ENCODE measurements around the gene ZNF609.

The ZNF609 gene

GRCh38 chr15:64443747-64444621 lies 16.4 kb upstream of the ZNF609 start:
- TF ChIP-seq GATA2 (IDR thresholded peaks at IDR 0.05; ENCODE audit: low read depth, low read length): no peak
- TF ChIP-seq GATA3 (IDR thresholded peaks at IDR 0.05; ENCODE audit: low read depth, low read length): no peak

- TF ChIP-seq GATA2 (IDR thresholded peaks at IDR 0.05; ENCODE audit: low read depth, low read length) (no peak), GATA3 (IDR thresholded peaks at IDR 0.05; ENCODE audit: low read depth, low read length) (no peak)
Measured at GRCh38 chr15:64444836-64445235, 15.5 kb upstream of the ZNF609 start.

DNA sequence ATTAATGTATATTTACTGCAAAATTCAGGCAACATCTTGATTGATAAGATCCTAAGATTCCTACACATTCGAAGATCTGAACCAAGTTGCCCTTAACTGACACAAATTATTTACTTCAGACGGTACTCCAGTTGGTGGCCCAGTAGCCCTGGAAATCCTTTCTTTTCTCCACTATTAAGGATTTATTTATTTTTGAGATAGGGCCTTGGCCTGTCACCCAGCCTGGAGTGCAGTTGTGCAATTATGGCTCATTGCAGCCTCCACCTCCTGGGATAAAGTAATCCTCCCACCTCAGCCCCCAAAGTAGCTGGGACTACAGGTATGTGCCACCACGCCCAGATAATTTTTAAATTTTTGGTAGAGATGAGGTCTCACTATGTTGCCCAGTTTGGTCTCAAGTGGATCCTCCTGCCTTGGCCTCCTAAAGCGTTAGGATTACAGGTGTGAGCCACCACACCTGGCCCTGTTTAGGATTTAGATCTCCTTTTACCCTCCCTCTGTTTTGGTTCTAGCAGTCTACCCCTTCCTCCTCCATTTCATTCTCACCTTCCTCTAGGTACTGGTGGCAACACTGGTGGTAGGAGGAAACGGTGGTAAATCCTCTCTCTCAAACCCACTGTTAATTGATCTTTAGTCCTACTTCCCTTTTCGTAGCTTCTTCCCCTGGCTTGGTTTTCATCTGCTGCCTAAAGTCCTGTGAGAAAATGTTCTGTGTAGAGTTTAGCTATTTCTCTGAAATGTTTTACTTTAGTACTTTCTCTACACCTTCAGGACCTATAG lies 12.7 kb upstream of the ZNF609 start:
- TF ChIP-seq GATA3 (IDR thresholded peaks at IDR 0.05; ENCODE audit: low read depth, low read length) (no peak), GATA2 (IDR thresholded peaks at IDR 0.05; ENCODE audit: low read depth, low read length) (no peak)

- TF ChIP-seq GATA2 (IDR thresholded peaks at IDR 0.05; ENCODE audit: low read depth, low read length): no peak
- TF ChIP-seq GATA3 (IDR thresholded peaks at IDR 0.05; ENCODE audit: low read depth, low read length): no peak
Measured at GRCh38 chr15:64452988-64453688, 7.2 kb upstream of the ZNF609 start.

GRCh38 chr15:64453689-64454037 lies 6.7 kb upstream of the ZNF609 start:
- TF ChIP-seq GATA3 (IDR thresholded peaks at IDR 0.05; ENCODE audit: low read depth, low read length): no peak
- TF ChIP-seq GATA2 (IDR thresholded peaks at IDR 0.05; ENCODE audit: low read depth, low read length): no peak

DNA sequence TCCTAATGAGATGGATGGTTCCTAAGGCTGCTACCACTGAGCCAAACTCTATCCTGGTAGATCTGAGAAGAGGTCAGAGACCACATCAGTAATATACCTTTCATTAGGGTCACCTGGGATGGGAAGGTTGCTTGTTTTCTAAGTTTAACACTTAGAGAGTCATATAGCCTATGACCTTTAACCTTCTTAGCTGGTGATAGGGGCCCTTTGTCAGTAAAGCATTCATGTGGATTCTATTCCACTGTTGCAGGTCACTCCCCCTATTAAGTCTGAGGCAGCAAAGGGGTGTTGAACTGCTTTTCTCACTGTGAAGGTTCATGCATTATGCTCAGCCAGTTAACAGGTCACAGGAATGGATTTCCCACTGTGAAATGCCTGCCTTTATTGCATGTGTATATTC lies 6.1 kb upstream of the ZNF609 start:
- TF ChIP-seq GATA2 (IDR thresholded peaks at IDR 0.05; ENCODE audit: low read depth, low read length) (no peak), GATA3 (IDR thresholded peaks at IDR 0.05; ENCODE audit: low read depth, low read length) (no peak)

DNA sequence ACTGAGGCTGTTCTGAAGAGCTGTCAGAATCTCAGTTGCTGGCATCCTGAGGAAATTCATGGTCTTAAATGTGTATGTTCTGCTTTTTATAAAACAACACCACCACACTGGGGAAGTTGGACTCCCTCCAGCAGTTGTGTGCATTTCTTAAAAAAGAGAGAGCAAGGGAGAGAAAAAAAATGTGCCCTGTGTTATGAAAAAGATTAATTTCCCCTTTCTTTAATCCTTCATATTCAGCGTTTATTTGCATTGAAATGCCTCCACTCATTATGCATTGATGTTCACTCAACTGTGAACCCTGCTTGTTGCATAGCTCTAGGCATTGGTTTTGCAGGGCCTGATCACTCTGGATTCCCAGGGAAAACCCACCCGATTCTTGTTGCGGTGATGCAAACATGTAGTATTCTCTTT lies 4.4 kb upstream of the ZNF609 start:
- TF ChIP-seq GATA3 (IDR thresholded peaks at IDR 0.05; ENCODE audit: low read depth, low read length): no peak

GRCh38 chr15:64456634-64457108 lies 3.7 kb upstream of the ZNF609 start:
- no peak for TF ChIP-seq GATA2 (IDR thresholded peaks at IDR 0.05; ENCODE audit: low read depth, low read length)
- no peak for TF ChIP-seq GATA3 (IDR thresholded peaks at IDR 0.05; ENCODE audit: low read depth, low read length)

DNA sequence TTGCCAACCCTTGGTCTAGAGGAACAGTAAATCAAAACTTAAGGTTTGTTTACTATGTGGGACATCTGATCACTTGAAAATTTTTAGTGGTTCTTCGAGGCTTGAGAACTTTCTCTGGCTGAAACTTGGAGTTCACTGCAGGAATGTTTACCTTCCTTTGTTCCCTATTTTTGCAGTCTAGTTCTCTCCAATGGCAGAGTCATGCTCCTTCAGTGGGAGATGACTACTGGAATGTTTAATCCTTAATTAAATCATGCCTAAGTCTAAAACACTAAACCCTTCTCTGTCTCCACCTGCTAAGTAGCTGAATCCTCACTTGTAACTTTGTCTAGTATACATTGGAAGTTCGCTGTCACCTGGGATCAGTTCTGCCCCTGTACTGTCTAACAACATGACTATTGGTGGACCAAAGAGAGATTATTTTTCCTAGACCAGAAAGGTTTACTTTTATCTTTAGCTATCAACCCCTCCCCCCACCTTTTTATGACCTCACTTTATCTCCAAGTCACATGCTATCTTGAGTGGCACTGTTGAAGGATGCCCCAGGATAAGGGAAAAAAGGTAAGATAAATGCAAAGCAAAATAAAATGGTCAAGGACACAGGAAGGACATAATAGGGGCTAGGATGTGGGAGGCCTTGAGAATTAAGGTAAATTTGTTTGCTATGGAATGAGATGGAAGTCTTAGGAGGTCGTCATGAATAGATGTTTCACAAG lies 1.2 kb upstream of the ZNF609 start:
- 0 out of 2 replicates have a peak, but pooled peaks have one; percentile 16 for TF ChIP-seq GATA3 (IDR thresholded peaks at IDR 0.05; ENCODE audit: low read depth, low read length)
- no peak for TF ChIP-seq GATA2 (IDR thresholded peaks at IDR 0.05; ENCODE audit: low read depth, low read length)

DNA sequence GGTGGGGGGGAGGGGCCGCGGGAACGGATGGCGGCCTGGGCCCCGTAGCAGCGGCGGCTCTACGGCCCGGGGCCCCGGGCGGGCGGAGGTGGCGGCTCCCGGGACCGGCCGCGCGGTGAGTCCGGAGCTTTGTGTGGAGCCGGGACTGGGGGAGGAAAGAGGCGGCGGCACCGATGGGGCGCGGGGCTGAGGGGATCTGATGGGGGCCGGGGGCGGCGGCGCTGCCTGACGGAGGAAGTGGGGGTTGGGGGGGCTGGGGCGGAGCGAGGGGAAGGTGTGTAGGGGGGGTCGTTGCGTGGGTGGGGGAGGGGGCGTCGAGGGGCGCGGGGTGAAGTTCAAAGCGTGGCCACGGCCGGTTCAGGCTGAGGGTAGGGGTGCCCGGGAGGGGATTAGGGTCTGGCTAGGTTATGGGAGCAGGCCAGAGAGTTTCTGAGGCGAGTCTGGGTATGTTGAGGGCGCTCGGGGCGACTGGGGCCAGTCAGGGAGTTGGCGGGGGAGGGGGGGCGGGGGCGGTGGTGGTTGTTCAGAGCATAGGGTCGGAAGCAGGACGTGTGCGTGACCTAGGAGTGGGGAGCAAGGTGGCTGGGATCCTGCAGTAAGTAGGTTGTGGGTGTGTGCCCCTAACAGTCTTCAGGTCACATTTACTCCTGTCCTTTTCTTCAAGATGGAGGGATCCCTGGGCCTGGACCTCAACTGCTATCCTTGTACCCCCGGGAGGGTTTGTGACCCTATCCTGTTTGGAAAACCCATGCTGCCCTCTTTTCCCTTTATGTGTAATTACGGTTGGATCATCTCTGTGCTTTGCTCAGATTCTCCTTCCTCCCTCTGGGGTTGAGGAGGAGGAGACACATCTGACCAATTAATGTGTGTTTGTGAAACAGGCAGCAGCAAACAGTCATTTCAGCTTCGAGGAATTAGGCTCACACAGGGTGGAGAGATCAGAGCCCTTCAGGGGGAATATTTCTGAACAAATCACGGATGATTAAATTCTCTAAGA lies 644 bp downstream of the ZNF609 start:
- no peak for TF ChIP-seq GATA2 (IDR thresholded peaks at IDR 0.05; ENCODE audit: low read depth, low read length)
- no peak for TF ChIP-seq GATA3 (IDR thresholded peaks at IDR 0.05; ENCODE audit: low read depth, low read length)

DNA sequence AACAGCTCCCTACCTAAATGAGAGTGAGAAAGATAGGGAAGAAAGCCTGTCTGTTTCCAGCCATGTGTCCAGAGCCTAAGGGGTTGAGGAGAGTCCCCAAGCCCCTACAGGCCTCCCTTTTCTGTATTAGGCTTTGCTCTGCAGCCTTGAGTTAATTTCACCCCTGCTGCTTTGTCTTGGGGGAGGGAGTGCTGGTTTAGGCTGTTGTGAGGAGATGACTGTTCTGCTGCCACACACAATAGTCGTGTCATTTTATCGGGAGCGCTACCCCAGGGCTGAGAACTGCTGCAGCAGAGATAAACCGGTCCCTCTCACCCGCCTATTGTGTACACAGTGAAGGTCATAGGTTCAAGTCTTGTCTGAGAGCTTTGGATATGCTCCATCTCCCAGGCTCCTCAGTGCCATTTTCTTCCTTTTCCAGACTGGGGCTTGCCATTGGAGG lies 1.4 kb downstream of the ZNF609 start:
- TF ChIP-seq GATA3 (IDR thresholded peaks at IDR 0.05; ENCODE audit: low read depth, low read length) (no peak), GATA2 (IDR thresholded peaks at IDR 0.05; ENCODE audit: low read depth, low read length) (no peak)

DNA sequence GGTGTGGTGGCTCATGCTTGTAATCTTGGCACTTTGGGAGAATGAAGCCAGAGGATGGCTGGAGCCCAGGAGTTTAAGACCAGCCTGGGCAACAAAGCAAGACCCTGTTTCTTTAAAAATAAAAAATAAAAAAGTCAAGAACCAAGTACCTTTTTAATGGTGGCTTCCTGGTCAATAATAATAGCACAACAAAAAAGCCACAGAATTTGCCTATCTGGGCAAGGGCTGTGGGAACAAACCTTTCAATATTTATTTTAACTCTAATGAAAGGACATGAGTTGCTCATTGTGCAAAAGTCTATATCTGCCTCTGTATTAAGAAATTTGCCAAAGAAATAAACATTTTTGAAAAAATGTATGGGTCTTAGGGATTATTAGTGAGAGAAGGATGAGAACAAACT lies 2.1 kb downstream of the ZNF609 start:
- TF ChIP-seq GATA2 (IDR thresholded peaks at IDR 0.05; ENCODE audit: low read depth, low read length) (no peak), GATA3 (IDR thresholded peaks at IDR 0.05; ENCODE audit: low read depth, low read length) (no peak)
